SK-N-MC (cell line): ENCODE data around the gene C3orf70.

Experiments used
- EZH2 ChIP-seq: fragments of 200-600 bp; sonication (generic); IDR thresholded peaks from one replicate; pipeline ENCODE4 v1.6.1; 2017; ENCODE audit warnings: antibody characterized with exemption
- FOXP2 ChIP-seq: optimal IDR thresholded peaks from 2 replicates; pipeline ENCODE3; 2011; ENCODE audit warnings: mild to moderate bottlenecking, moderate library complexity; ENCODE audit not compliant: insufficient read depth; ENCODE audit errors: extremely low read length, control extremely low read depth
- POLR2AphosphoS5 ChIP-seq: IDR thresholded peaks from 2 replicates; pipeline ENCODE4 v1.6.1; 2012; ENCODE audit warnings: mild to moderate bottlenecking, low read depth, low read length, borderline replicate concordance

- TF ChIP-seq EZH2 (no peak), POLR2AphosphoS5 (no peak), FOXP2 (no peak)
These were observed 8.1 kb downstream of the C3orf70 start for GRCh38 chr3:185144784-185145183.
